Endothelial cell of umbilical vein (primary cell): ENCODE measurements around the gene KRCC1. TPM values are rescaled to one million over a fixed set of nuclear protein-coding genes. Genes with fewer than 3 reads are reported as not detected.

Source experiments
- BruUV-seq: library from RNA; stranded (reverse); fragments of 400-500 nt; replicated peaks from 2 replicates; lab custom pipeline; 2021; lab: Mats Ljungman, UMichigan
- CTCF ChIA-PET: fragments of 300-600, 350-600 bp; sonication (Branson Sonifier 250); formaldehyde crosslinking; loops from one replicate; lab custom pipeline; 2021; ENCODE audit warnings: antibody characterized with exemption, inconsistent platforms; lab: Charles Lee
- POLR2A ChIA-PET: fragments of 300-600, 350-600 bp; sonication (Branson Sonifier 250); formaldehyde crosslinking; loops from one replicate; lab custom pipeline; 2021; ENCODE audit warnings: antibody characterized with exemption, inconsistent platforms; lab: Charles Lee
- DNase-seq: peaks from one replicate; pipeline ENCODE4 v3.0.0-alpha.2; 2011; ENCODE audit warnings: low read depth, low spot score
- FAIRE-seq: peaks from 2 replicates; lab custom pipeline; 2011; peaks lifted over from hg19 to GRCh38; lab: Jason Lieb, UNC
- H2AFZ ChIP-seq: 2 replicates; pipeline ENCODE4 v1.6.0; 2012; ENCODE audit warnings: low read depth, low read length, control low read depth, inconsistent platforms
- H3K27ac ChIP-seq: 2 replicates; pipeline ENCODE4 v1.5.1; 2011; ENCODE audit warnings: low read depth, mild to moderate bottlenecking, control low read depth, low read length, moderate library complexity; ENCODE audit not compliant: insufficient read depth
- H3K27me3 ChIP-seq, 2 experiments: 2 replicates each; pipeline versions ENCODE4 v1.6.0 to v1.6.1; 2011; ENCODE audit warnings: low read length in 2 of 2, mixed read lengths in 1 of 2; ENCODE audit not compliant: control insufficient read depth in 2 of 2, insufficient read depth in 2 of 2
- H3K36me3 ChIP-seq, 2 experiments: 2 replicates in 1 of 2; 3 replicates in 1 of 2; pipeline ENCODE4 v1.5.1; 2011; ENCODE audit warnings: low read length in 2 of 2, mild to moderate bottlenecking in 1 of 2, moderate library complexity in 1 of 2; ENCODE audit not compliant: control insufficient read depth in 2 of 2, insufficient read depth in 2 of 2; ENCODE audit errors: extremely low read depth in 1 of 2
- H3K4me1 ChIP-seq: 3 replicates; pipeline ENCODE4 v1.5.1; 2011; ENCODE audit warnings: mild to moderate bottlenecking, low read length; ENCODE audit not compliant: control insufficient read depth, insufficient read depth; ENCODE audit errors: extremely low read depth
- H3K4me2 ChIP-seq: 2 replicates; pipeline ENCODE4 v1.6.1; 2011; ENCODE audit warnings: low read length, control low read depth, mixed read lengths; ENCODE audit not compliant: insufficient read depth
- H3K4me3 ChIP-seq, 3 experiments: fragments of 200-600 bp in 1 of 3; sonication (generic), shearing (Covaris generic) in 1 of 3; replicated peaks in 1 of 3; 2 replicates each; pipeline ENCODE4 v1.5.1; 2011 to 2016; ENCODE audit warnings: control low read depth in 3 of 3, low read length in 3 of 3, mild to moderate bottlenecking in 2 of 3, inconsistent platforms in 1 of 3, low read depth in 1 of 3, moderate library complexity in 1 of 3; ENCODE audit not compliant: insufficient read depth in 1 of 3
- H3K79me2 ChIP-seq: 2 replicates; pipeline ENCODE4 v1.6.0; 2012; ENCODE audit warnings: low read length, inconsistent platforms; ENCODE audit not compliant: control insufficient read depth, insufficient read depth
- H3K9ac ChIP-seq: replicated peaks from 2 replicates; pipeline ENCODE3; 2011; ENCODE audit warnings: low read length, control low read depth; ENCODE audit not compliant: insufficient read depth; ENCODE audit errors: extremely low read depth
- H3K9me1 ChIP-seq: replicated peaks from 3 replicates; pipeline ENCODE4 v1.6.0; 2011; ENCODE audit warnings: mild to moderate bottlenecking, low read length; ENCODE audit not compliant: control insufficient read depth, insufficient read depth; ENCODE audit errors: extremely low read depth
- H3K9me3 ChIP-seq: replicated peaks from 2 replicates; pipeline ENCODE4 v1.5.1; 2012; ENCODE audit warnings: low read length, inconsistent platforms; ENCODE audit not compliant: control insufficient read depth, insufficient read depth
- H4K20me1 ChIP-seq: replicated peaks from 2 replicates; pipeline ENCODE3; 2011; ENCODE audit warnings: mild to moderate bottlenecking, low read length; ENCODE audit not compliant: control insufficient read depth, insufficient read depth; ENCODE audit errors: extremely low read depth
- CTCF ChIP-seq, 2 donors: IDR thresholded peaks; 1 replicate in 1 of 2; 2 replicates in 1 of 2; pipeline ENCODE4 v1.5.1; 2011; ENCODE audit warnings: low read length in 2 of 2, mild to moderate bottlenecking in 2 of 2, moderate library complexity in 2 of 2, control low read depth in 1 of 2, inconsistent platforms in 1 of 2, low read depth in 1 of 2; ENCODE audit not compliant: insufficient read depth in 1 of 2; ENCODE audit errors: extremely low read depth in 1 of 2
- EZH2 ChIP-seq: IDR thresholded peaks from 2 replicates; pipeline ENCODE4 v1.6.1; 2012; ENCODE audit warnings: borderline replicate concordance, low read depth, mild to moderate bottlenecking, moderate library complexity, low read length, inconsistent platforms; ENCODE audit not compliant: severe bottlenecking
- FOS ChIP-seq: IDR thresholded peaks from 2 replicates; pipeline ENCODE4 v1.6.1; 2011; ENCODE audit warnings: mild to moderate bottlenecking, low read length, moderate library complexity, borderline replicate concordance; ENCODE audit not compliant: insufficient read depth
- GATA2 ChIP-seq: IDR thresholded peaks from 2 replicates; pipeline ENCODE4 v1.7.0; 2011; ENCODE audit warnings: low read depth, mild to moderate bottlenecking, moderate library complexity, mixed read lengths, low read length; ENCODE audit not compliant: insufficient read length, insufficient read depth
- JUN ChIP-seq: IDR thresholded peaks from 2 replicates; pipeline ENCODE4 v1.6.1; 2011; ENCODE audit warnings: borderline replicate concordance, low read depth; ENCODE audit not compliant: insufficient read length, insufficient read depth
- MAX ChIP-seq: IDR thresholded peaks from 2 replicates; pipeline ENCODE4 v1.6.1; 2011; ENCODE audit not compliant: insufficient read depth, insufficient read length
- MYC ChIP-seq: IDR thresholded peaks from one replicate; pipeline ENCODE4 v1.6.1; 2011; ENCODE audit warnings: mild to moderate bottlenecking, low read depth, low read length
- POLR2A ChIP-seq: IDR thresholded peaks from 2 replicates; pipeline ENCODE4 v1.6.1; 2012; ENCODE audit warnings: low read depth, mild to moderate bottlenecking, control low read depth, low read length
- POLR2AphosphoS5 ChIP-seq: IDR thresholded peaks from 2 replicates; pipeline ENCODE4 v1.6.1; 2012; ENCODE audit warnings: low read depth, mild to moderate bottlenecking, control low read depth, low read length, moderate library complexity; ENCODE audit not compliant: insufficient read depth
- dilution Hi-C: fragments of 300-500 bp; cut with MboI; formaldehyde crosslinking; loops from one replicate; pipeline ENCODE4 v1.15.0; 2019; ENCODE audit warnings: low sequenced_read_pairs; ENCODE audit not compliant: extremely low pct_ligation_motif_present
- intact Hi-C: fragments of 100-400 bp; cut with micrococcal nuclease; formaldehyde crosslinking; loops from one replicate; pipeline ENCODE4 v1.10.0; 2022
- polyA plus RNA-seq, 4 experiments: library from polyadenylated mRNA; depleted of rRNA in 3 of 4; stranded (reverse) in 3 of 4; unstranded in 1 of 4; fragments of >200 nt; gene quantifications; 2 replicates each; pipeline versions ENCODE4 v1.2.1 to v1.2.3, GENCODE V29; 2011 to 2012; ENCODE audit warnings: missing spikeins in 1 of 4
- total RNA-seq: library from RNA; stranded (reverse); gene quantifications from 2 replicates; pipeline ENCODE4 v1.2.3, GENCODE V29; 2021

KRCC1 gene
- total and polyA plus RNA-seq, 2 donors (not counting 3 experiments of a cell fraction or from before 2014, with no cell fraction given): 7.4 to 15.0 TPM

GRCh38 chr2:88070055-88070454, 14.5 kb upstream of the KRCC1 start:
- FAIRE-seq (no peak), DNase-seq (no peak)
- Histone ChIP-seq H3K4me1 (no peaks in the 10 kb centered on the region), H3K27ac (no peak overlapping the region), H3K9me1 (no peaks in the 10 kb centered on the region), H3K79me2 (no peaks in the 10 kb centered on the region), H4K20me1 (no peaks in the 10 kb centered on the region), H3K4me2 (no peak overlapping the region), H3K9me3 (no peaks in the 10 kb centered on the region), H2AFZ (no peak overlapping the region), H3K4me3 (no peak overlapping the region), H3K36me3 (no peaks in the 10 kb centered on the region), H3K9ac (no peak overlapping the region), H3K27me3 (peaks cover 0 to 5% of the 10 kb centered on the region in 2 experiments)
- ChIA-PET POLR2A (no interaction called here), CTCF (interaction anchor here (1.2 kb wide), 1 partner anchor 10 kb away, joined by 5 read pairs; no protein-coding TSS in a partner anchor)
- TF ChIP-seq CTCF (IDR thresholded peaks at IDR 0.05; ENCODE audit: extremely low read depth in 1 of 2, insufficient read depth in 1 of 2, low read depth in 1 of 2, low read length in 2 of 2) (no peak), MYC (no peak), POLR2A (no peak)
- dilution Hi-C loops: no loop called here
- intact Hi-C loops: no loop called here
- no TSS peak for BruUV-seq

GRCh38 chr2:88069117-88069516, 13.5 kb upstream of the KRCC1 start:
- no peak overlapping the region for H3K27ac ChIP-seq
- no peak overlapping the region for H3K4me2 ChIP-seq
- DNase-seq (no peak), FAIRE-seq (no peak)
- H3K9me3 ChIP-seq: no peaks in the 10 kb centered on the region
- no peaks in the 10 kb centered on the region for H3K79me2 ChIP-seq
- no peak overlapping the region for H2AFZ ChIP-seq
- POLR2A ChIA-PET: no interaction called here
- intact Hi-C loops (no loop called here), dilution Hi-C loops (no loop called here)
- CTCF ChIA-PET: interaction anchor here (0.7 to 1.2 kb wide), 4 partner anchors 9 to 91 kb away, joined by 3 to 5 read pairs (median 3); no protein-coding TSS in a partner anchor
- H3K9ac ChIP-seq: no peak overlapping the region
- H3K9me1 ChIP-seq: no peaks in the 10 kb centered on the region
- H3K27me3 ChIP-seq: peaks cover 0 to 5% of the 10 kb centered on the region in 2 experiments
- no TSS peak for BruUV-seq
- H3K4me3 ChIP-seq: no peak overlapping the region
- TF ChIP-seq GATA2: no peak
- no peak for TF ChIP-seq EZH2
- TF ChIP-seq JUN: no peak
- TF ChIP-seq MAX: no peak
- no peak for TF ChIP-seq FOS
- TF ChIP-seq POLR2AphosphoS5: no peak
- no peak for TF ChIP-seq MYC
- no peak for TF ChIP-seq POLR2A
- no peak for TF ChIP-seq CTCF (IDR thresholded peaks at IDR 0.05; ENCODE audit: extremely low read depth in 1 of 2, insufficient read depth in 1 of 2, low read depth in 1 of 2, low read length in 2 of 2)
- no peaks in the 10 kb centered on the region for H3K4me1 ChIP-seq
- H3K36me3 ChIP-seq: no peaks in the 10 kb centered on the region
- H4K20me1 ChIP-seq: no peaks in the 10 kb centered on the region
